ENCODE data around the gene UBE3D.
"Not testable (repeated sequence)": the region's sequence is repeated elsewhere in the genome, so short reads cannot be mapped to it uniquely, and the experiment has no call there.

Gene UBE3D

DNA sequence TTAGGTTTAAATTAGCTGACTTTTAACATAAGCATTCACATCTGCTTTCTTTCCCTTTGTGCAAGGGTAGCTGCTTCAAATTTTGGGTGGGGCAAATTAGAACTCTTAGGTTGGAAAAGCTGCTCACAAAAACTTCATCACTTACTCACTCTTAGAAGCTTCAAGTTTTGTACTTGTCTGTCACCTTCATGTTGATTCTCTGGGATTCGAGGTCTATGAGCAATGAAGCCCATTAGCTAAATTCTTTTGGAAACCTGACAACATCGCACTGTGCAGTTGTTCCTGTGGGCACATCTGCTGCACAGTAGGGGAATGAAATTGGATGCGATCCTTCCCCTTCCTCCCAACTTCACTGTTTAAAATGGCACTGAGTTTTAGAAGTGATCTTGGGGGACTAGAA lies 156.1 kb downstream of the UBE3D start:
- DNase-seq: no peak

DNA sequence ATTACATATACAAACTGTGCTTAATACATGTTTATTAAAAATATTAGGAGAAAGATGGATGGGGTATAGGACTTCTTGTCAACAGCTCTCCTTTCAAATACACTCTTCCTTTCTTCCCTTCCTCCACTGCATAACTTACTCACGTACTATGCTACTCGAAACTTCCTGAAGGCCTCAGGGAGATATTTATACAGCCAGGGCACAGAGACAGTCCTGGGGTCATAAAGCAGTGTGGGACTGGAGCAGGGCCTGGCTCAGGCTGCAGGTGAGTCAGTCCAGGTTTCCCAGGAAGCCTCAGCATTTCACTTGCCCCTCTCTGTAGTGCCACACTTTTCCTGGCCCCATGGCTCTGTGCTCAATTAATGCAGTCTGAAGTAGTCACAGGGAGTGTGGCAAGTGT lies 157.0 kb downstream of the UBE3D start:
- no peak for DNase-seq

- DNase-seq: peak; percentile 62
Observed at GRCh38 chr6:82906951-82907350, 158.7 kb downstream of the UBE3D start.

DNA sequence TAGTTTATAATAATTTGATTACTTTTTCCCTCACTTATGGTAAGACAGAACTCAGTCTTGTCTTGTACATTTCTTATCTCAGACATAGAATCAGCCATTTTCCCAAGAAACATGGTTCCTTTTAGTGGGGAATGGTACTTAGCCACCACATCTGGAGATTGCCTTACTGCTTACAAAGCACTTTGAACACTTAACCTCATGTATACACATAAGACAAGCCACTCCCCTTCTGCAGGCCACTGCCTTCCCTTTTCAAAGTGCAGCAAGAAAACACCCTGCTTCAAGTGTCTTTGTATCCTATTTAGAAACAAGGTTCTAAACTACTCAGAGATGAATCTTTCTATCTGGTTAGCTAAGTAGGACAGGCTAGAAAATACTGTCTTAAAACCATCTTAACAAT lies 159.2 kb downstream of the UBE3D start:
- no peak for DNase-seq

DNA sequence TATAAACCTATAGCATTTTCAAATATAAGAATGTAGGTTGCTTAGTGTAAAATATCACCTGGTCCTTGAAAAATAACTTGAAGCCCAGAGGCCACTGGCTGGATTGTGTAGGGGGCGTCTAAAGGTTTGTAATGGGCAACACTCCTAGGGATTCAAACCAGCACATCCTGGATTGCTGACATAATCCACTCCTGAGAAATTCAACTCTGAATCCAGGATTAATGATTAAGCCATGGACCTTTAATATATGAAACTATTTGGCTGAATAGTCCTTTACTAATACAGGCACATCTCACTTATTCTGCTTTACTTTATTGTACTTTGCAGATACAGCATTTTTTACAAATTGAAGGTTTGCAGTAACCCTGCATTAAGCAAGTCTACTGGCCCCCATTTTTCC lies 160.8 kb downstream of the UBE3D start:
- DNase-seq: no peak

DNA sequence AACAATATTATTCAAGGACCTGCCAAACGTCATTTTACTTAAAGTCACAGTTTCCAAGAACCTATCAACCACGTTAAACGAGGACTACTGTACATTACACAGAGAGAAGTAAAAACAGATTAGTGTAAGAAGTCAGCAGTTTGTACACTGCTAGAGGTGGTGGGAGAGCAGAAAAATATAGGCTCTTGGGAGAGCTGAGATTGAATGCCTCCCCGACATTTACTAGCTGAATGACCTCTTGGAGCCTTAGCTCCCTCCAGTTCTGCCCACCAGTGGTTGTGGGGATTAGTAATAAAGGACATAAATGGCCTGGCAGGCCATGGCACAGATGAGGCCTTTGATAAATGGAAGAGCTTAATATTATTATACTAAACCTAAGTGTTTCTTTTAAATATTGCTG lies 161.4 kb downstream of the UBE3D start:
- DNase-seq: no peak

GRCh38 chr6:82902290-82902689 lies 163.4 kb downstream of the UBE3D start:
- no peak for DNase-seq

DNA sequence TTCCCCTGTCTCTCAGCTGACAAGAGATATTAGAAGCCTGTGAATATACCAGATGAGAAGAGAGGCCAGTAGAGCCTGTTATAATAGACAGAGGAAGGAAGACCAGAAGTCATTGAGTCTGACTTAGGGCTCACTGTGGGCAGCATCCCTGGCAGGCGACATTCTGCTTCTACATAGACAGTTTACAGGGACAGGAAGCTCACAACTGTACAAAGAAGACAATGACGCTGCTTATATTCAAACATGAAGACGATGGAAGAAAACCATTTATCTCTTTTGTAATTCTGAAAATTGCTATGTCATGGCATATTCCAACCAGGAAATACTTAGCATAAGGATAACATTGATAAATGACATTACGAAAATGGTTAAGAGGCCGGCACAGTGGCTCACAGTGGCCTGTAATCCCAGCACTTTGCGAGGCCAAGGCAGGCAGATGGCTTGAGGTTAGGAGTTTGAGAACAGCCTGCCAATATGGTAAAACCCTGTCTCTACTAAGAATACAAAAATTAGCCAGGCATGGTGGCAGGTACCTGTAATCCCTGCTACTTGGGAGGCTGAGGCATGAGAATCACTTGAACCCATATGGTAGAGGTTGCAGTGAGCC lies 170.9 kb downstream of the UBE3D start:
- no peak for DNase-seq

- DNase-seq: no peak
Observed at GRCh38 chr6:82893889-82894652, 171.6 kb downstream of the UBE3D start.

GRCh38 chr6:82891503-82891902 lies 174.1 kb downstream of the UBE3D start:
- DNase-seq: not testable (repeated sequence)

DNA sequence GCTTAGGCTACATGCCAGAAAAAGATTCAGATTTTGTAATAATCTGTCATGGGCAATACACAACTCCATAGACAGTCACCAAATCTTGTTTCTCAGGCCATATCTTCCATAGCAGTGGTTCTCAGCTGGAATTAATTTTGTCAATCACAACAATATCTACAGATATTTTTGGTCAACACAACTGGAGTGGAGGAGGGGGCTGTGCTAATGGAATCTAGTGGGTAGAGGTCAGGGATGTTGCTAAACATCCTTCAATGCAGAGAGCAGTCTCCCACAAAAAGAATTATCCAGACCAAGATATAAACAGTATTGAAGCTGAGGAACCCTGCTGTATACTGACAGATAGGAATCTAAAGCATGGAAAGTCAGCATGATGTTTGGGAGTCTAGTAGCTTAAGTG lies 174.6 kb downstream of the UBE3D start:
- DNase-seq: no peak

- no peak for DNase-seq
Observed at GRCh38 chr6:82890240-82890639, 175.4 kb downstream of the UBE3D start.

DNA sequence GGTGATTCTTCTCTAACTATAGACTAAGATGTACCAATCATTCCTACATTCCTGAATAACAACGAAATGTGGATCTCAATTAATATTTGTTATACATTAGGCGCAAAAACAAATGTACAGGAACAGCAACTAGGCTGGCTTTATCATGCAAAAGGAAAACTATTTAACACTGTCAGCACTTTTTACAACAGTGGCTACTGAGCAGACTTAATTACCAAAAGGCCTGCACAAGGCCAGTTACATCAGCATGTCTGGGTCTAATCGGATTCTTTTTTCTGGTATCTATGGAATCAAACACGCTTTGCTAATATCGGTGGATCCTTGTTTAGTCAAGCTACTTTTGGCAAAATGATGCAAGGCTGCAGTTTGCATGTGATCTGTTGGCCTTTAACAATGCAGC lies 176.5 kb downstream of the UBE3D start:
- DNase-seq: no peak

- DNase-seq: no peak
Observed at GRCh38 chr6:82882363-82883023, 183.1 kb downstream of the UBE3D start.

DNA sequence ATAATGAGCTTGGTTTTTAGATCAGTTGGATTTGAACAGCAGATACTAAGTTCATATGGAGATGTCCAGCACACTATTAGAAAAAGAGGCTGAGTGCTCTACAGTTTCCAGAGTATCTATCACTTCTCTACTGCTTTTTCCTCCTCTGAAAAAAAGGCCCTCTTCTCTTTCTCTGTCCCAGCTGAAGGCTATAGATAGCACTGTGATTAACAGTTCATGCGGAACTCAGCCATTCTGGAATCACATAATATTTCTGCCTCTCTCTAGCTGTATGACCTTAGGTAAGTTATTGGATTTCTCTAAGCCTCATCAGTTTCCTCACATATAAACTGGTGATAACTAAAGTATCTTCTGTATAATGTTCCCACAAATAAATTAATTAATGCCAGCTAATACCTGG lies 184.1 kb downstream of the UBE3D start:
- no peak for DNase-seq

- no peak for DNase-seq
Observed at GRCh38 chr6:82878812-82879211, 186.8 kb downstream of the UBE3D start.

DNA sequence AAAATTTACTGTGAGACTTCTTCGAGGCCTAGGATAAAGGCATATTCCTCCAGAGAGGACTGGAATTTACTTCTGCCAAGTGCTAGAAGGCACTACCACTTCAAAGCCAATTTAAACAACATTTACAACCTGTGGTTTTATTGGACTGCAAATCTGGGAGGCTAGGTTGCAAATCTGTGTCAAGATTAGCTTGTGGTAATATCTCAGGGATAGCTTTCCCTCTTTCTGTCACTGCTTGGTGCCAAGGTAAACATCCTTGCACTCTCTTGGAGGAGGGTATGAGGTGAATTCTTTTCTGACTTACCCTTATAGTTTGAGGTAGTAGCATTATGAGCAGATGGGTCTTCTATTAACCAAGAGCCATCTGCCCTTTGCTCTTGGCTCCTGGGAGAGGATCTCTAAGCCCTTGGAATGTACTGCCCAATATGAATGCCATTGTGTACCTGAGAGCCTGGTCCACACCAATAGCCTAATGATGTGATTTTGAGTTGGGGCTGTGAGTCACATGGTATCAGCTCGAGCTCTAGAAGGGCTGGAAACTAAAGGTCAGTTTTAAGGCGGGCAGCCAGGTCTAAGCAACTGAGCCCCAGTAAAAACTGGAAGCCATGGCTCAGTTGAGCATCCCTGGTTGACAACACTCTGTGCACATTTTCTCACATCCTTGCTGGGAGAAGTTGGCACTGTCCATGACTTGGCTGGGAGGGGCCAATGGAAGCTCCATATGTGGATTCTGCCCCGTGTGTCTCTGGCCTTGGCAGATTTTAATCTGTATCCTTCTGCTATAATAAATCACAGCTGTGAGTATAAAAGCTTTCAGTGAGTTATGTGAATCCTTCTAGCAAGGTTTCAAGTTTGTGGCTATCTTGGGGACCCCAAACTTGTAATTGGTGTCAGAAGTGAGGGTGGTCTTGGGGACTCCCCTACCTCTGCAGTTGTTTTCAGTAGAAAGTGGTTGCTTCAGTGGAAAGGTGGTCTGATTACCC lies 188.1 kb downstream of the UBE3D start:
- DNase-seq: peak; percentile 91

DNA sequence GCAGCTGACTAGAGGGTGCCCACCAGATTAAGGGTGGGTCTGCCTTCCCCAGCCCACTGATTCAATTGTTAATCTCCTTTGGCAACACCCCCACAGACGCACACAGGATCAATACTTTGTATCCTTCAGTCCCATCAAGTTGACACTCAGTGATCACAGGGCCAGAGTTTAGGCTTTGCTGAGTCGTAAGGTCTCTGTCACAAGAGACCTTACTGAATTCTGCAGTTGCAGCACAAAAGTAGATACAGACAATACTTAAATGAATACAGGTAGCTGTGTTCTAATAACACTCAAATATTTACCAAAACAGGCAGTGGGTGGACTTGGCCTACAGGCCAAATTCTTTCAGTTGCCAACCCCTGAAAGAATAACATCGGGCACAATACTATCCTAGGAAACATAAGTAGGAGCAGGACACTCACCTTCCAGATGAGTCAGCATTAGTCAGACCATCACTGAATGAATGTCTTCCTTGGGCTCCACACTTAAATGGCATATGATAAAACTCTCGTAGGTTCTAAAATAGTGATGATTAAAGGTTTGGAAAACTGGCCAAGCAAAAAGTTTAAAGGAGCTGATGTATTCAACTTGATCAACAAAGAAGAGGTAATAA lies 190.0 kb downstream of the UBE3D start:
- peak; percentile 92 for DNase-seq

GRCh38 chr6:82874867-82875266 lies 190.8 kb downstream of the UBE3D start:
- no peak for DNase-seq

- DNase-seq: no peak
Observed at GRCh38 chr6:82872185-82872584, 193.5 kb downstream of the UBE3D start.

- DNase-seq: no peak
Observed at GRCh38 chr6:82870582-82871172, 195.0 kb downstream of the UBE3D start.

- DNase-seq: no peak
Observed at GRCh38 chr6:82869493-82869892, 196.1 kb downstream of the UBE3D start.
